Thyroid gland (tissue), 4 donors: ENCODE data around the gene GAS2.

Source experiments
- POLR2A ChIP-seq, 2 donors: fragments of 450-650 bp; IDR thresholded peaks; one replicate each; pipeline ENCODE4 v1.6.1; 2017; ENCODE audit warnings: antibody characterized with exemption in 2 of 2, mild to moderate bottlenecking in 2 of 2, moderate library complexity in 1 of 2
- TF ChIP-seq, protein P1 (sequence below), 6 experiments: fragments of 200-600 bp in 3 of 6; fragments of 450-650 bp in 3 of 6; sonication (generic) in 3 of 6; IDR thresholded peaks; one replicate each; pipeline ENCODE4 v1.5.1; 2016 to 2019; ENCODE audit warnings: antibody characterized with exemption in 6 of 6, mild to moderate bottlenecking in 2 of 6, inconsistent platforms in 1 of 6, moderate library complexity in 1 of 6

- TF ChIP-seq POLR2A (IDR thresholded peaks at IDR 0.05): peak in 1 of 2 donors; percentile 89
- TF ChIP-seq, protein P1, sequence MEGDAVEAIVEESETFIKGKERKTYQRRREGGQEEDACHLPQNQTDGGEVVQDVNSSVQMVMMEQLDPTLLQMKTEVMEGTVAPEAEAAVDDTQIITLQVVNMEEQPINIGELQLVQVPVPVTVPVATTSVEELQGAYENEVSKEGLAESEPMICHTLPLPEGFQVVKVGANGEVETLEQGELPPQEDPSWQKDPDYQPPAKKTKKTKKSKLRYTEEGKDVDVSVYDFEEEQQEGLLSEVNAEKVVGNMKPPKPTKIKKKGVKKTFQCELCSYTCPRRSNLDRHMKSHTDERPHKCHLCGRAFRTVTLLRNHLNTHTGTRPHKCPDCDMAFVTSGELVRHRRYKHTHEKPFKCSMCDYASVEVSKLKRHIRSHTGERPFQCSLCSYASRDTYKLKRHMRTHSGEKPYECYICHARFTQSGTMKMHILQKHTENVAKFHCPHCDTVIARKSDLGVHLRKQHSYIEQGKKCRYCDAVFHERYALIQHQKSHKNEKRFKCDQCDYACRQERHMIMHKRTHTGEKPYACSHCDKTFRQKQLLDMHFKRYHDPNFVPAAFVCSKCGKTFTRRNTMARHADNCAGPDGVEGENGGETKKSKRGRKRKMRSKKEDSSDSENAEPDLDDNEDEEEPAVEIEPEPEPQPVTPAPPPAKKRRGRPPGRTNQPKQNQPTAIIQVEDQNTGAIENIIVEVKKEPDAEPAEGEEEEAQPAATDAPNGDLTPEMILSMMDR (IDR thresholded peaks at IDR 0.05): peak in 4 of 6 experiments; percentile 34 to 67 (median 50)
Measured at GRCh38 chr11:22829231-22830081, 163.0 kb downstream of the GAS2 start, which contains the start of gene SVIP.
